ENCODE results near the gene MSH2.
"Not testable (repeated sequence)": the region's sequence is repeated elsewhere in the genome, so short reads cannot be mapped to it uniquely, and the experiment has no call there.

MSH2 gene

DNA sequence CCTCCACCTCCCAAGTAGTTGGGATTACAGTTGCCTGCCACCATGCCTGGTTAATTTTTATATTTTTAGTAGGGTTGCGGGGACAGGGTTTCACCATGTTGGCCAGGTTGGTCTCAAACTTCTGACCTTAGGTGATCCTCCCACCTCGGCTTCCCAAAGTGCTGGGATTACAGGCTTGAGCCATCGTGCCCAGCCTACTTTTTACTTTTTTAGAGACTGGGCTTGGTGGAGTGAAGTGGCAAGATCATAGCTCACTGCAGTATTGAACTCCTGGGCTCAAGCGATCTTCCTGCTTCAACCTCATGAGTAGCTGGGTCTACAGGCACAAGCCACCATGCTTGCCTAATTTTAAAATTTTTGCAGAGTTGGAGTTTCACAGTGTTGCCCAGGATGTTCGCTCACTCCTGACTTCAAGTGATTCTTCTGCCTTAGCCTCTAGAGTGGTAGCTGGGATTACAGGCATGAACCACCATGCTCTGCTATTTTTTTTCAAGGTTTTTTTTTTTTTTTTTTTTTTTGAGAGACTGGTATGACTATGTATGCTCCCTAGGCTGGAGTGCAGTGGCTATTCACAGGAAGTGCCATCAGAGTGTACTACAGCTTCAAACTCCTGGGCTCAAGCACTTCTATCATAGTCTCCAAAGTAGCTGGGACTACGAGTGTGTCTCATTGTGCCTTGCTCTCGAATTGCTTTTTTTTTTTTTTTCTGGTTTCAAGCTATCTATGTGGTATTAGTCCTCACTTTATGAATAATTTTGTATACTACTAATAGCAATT, 11.9 kb downstream of the MSH2 start:
- no peak for DNase-seq

DNA sequence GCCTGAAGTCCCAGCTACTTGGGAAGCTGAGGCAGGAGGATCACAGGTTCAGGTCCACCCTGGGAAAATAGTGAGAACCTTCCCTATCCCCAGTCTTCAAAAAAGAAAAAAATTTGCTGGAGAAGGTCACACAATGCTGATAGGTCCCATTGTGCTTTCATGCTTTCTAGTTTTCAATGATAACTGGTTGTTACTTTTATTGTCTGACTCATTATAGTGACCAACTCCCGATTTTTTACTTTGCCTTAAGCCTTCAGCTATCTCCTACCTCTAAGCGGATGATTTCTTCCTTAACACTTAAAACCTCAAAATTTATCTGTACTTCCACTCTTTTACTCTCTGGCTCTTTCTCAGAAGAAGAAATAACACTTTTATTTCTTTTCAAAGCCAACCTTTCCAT, 17.3 kb downstream of the MSH2 start:
- DNase-seq = no peak

DNA sequence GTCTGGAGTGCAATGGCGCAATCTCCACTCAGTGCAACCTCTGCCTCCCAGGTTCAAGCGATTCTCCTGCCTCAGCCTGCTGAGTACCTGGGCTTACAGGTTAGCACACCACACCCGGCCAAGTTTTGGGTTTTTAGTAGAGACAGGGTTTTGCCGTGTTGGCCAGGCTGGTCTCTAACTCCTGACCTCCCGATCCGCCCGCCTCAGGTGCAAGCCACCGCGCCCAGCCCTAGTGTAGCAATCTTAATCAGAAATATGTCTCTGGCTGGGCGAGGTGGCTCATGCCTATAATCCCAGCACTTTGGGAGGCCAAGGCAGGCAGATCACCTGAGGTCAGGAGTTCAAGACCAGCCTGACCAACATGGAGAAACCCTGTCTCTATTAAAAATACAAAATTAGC, 17.7 kb downstream of the MSH2 start:
- not testable (repeated sequence) for DNase-seq

DNA sequence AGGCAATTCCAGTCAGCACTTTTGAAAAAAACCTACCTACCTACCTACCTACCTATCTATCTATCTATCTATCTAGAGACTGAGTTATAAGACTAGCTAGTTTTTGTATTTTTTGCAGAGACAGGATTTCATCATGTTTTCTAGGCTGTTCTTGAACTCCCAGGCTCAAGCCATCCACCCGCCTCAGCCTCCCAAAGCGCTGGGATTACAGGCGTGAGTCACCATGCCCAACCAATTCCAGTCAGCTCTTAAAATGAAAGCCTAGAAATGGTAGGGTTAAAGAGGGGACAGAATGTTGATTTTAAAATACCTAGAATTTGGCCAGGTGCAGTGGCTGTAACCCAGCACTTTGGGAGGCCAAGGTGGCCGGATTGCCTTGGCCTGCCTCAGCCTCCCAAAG, 19.1 kb downstream of the MSH2 start:
- DNase-seq = no peak

DNA sequence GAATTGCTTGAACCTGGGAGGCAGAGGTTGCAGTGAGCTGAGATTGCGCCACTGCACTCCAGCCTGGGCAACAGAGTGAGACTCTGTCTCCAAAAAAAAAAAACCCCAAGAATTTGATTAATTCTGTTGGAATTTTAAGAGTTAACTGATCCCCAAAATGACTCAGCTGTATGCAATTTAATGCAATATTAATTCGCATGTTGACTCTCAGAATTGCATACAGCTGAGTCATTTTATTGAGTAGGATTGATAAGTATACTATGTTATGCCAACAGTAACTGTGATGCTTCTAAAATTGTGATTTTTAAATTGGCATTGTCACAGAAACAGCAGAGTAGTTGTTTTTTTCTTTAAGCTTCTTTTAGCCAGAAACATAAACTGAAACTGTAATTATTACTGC, 19.6 kb downstream of the MSH2 start:
- DNase-seq = no peak

DNA sequence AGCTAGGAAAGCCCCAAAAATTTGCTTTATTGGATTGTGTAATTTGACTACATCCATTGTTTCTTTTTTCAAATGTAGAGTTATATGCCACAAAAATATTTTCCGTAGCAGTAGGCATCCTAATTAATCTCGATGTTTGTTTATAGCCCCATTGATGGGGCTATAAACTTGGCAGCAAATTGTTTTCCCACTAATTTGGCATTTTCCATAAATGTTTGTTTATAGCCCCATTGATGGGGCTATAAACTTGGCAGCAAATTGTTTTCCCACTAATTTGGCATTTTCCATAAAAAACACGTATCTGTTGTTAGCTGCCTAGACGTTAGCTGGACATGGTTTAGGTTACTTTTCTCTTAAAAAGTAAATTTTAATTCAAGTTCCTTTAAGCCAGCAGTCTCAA, 23.8 kb downstream of the MSH2 start:
- no peak for DNase-seq

DNA sequence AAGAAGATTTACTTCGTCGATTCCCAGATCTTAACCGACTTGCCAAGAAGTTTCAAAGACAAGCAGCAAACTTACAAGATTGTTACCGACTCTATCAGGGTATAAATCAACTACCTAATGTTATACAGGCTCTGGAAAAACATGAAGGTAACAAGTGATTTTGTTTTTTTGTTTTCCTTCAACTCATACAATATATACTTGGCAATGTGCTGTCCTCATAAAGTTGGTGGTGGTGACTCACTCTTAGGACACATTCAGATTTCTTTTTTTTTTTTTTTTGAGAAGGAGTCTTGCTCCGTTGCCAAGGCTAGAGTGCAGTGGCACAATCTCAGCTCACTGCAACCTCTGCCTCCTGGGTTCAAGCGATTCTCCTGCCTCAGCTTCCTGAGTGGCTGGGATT, 26.8 kb downstream of the MSH2 start:
- DNase-seq = no peak

DNA sequence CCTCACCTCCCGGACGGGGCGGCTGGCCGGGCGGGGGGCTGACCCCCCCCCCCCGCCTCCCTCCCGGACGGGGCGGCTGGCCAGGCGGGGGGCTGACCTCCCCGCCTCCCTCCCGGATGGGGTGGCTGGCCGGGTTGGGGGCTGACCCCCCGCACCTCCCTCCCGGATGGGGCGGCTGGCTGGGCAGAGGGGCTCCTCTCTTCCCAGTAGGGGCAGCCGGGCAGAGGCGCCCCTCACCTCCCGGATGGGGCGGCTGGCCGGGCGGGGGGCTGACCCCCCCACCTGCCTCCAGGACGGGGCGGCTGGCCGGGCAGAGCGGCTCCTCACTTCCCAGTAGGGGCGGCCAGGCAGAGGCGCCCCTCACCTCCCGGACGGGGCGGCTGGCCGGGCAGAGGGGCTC, 30.1 kb downstream of the MSH2 start:
- not testable (repeated sequence) for DNase-seq

DNA sequence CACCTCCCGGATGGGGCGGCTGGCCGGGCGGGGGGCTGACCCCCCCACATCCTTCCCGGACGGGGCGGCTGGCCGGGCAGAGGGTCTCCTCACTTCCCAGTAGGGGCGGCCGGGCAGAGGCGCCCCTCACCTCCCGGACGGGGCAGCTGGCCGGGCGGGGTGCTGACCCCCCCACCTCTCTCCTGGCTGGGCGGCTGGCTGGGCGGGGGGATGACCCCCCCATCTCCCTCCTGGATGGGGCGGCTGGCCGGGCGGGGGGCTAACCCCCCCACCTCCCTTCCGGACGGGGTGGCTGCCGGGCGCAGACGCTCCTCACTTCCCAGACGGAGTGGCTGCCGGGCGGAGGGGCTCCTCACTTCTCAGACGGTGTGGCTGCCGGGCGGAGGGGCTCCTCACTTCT, 30.5 kb downstream of the MSH2 start:
- not testable (repeated sequence) for DNase-seq

DNA sequence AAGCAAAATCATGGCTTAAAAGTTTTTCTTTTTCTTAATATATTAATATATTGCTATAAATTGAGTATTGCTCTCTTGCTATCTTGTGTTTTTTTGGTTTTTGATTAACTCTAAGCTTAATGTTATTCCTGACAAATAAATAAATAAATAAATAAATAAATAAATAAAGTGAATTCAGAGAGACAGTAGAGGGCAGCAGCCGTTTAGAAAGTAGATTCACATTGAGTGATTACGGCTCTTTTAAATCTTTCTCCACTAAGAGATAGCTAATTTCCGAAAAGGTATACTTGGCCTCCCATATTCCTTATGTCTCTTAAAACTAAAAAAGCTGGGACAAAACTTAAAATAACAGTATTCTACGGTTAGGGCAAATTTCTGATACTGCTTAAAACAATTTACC, 34.3 kb downstream of the MSH2 start:
- no peak for DNase-seq

DNA sequence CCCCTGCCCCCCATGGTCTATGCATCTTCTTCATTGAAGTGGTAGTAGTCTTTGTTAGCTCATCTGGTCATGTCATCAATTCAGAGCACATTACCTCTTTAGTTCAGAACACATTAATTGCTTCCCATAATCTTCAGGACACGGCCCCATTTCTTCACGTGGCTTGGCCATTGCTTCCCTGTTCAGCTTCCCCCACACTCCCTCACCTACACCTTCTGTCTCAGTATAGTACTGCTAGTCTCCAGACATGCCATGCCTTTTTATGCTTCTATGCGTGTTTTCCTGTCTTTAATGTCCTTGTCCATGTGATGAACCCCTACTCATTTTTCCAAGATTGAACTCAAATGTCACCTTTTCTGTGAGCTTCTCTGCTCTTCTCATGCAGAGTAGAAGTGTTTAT, 35.1 kb downstream of the MSH2 start:
- DNase-seq = no peak

DNA sequence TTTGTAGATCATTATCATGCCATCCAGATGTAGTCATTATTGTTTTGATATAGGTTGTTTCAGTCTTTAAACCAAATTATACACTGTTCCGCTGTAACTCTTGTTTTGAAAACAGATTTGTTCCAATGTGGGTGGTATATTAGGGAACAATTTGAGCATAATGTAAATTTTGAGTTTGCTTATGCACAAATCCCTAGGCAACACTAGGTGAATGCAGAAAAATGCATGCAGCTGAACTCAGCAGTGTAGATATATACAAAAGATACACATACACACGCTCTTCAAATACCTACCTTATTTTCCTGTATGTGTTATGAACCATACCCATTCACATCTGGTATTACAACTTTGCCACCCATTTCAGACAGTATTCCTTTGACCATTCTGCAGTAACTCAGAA, 35.8 kb downstream of the MSH2 start:
- DNase-seq = no peak

DNA sequence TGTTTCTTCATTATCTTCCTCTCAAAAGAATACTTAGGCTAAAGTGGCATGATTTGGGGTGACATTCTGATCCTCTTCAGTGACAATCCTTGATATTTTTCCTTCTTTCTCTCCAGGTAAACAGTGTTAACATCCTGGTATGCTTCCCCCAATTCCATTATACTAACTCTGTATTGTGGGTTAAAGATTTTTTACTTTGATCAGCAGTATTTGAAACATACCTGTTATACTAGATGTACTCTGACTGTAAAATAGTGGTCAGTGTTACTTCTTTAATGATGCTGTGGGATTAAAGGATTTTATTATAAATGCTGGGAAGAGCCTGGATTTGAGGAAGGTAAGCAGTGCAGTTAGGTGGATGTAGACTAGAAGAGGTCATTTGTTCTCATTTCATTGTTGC, 48.8 kb downstream of the MSH2 start:
- DNase-seq = no peak

DNA sequence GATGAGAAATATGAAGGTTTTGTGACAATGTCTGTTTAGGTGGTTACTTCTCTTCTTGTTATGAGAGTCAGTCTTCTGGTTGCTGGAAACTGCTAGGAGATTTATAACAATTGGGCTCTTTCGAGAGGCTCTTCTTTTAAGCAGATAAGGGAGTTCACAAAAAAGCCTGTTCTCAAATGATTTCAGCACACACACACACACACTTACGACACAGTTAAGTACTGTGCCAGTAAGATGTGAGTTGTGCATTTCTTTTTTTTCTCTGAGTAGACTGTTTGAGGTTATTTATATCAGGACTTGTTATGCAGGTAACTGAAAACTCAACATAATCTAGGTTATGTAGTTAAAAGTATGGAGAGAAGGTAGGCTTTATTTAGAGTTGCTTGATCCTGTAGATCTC, 49.8 kb downstream of the MSH2 start:
- DNase-seq = no peak

DNA sequence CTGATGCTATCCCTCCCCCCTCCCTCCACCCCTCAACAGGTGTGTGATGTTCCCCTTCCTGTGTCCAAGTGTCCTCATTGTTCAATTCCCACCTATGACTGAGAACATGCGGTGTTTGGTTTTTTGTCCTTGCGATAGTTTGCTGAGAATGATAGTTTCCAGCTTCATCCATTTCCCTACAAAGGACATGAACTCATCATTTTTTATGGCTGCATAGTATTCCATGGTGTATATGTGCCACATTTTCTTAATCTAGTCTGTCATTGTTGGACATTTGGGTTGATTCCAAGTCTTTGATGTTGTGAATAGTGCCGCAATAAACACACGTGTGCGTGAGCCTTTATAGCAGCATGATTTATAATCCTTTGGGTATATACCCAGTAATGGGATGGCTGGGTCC, 51.9 kb downstream of the MSH2 start:
- DNase-seq = not testable (repeated sequence)

DNA sequence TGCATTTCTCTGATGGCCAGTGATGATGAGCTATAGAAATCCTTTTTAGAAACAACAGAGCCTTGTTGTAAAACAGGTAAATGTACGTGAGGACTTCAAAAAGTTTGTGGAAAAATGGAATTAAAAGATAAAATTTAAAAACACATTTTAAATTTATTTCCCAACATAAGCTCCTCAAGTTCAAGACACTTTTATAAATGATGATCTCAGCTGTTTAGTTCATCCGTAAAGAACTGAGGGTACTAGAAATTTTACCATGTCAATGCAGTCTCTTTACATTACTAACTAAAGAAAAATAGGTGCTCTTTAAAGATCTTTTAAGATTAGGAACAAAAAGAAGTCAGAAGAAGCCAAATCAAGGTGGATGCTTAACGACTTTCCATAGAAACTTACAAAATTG, 52.5 kb downstream of the MSH2 start:
- no peak for DNase-seq

DNA sequence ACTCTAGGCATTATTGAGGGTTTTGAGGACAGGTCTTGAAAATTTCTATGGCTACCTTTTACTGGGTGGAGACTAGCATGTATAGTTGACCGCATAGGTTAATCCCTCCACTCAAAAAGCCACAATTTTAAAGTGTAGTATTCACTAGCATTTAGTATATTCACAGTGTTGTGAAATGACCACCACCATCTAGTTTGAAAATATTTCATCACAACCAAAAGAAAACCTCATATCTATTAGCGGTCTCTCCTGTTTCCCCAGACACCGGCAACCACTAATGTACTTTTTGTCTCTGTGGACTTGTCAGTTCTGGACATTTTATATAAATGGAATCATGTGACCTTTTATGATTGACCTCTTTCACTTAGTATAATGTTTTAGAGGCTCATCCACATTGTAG, 53.9 kb downstream of the MSH2 start:
- DNase-seq = no peak

DNA sequence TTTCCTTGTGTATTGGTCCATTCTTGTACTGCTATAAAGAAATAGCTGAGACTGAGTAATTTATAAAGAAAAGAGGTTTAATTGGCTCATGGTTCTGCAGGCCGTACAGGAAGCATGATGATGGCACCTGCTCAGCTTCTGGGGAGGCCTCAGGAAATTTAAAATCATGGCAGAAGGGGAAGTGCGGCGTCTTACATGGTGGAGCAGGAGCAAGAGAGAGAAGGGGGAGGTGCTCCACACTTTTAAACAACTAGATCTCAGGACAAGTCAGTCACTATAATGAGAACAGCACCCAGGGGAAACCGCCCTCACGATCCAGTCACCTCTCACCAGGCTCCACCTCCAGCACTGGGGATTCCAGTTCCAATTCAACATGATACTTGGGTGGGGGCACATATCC, 54.3 kb downstream of the MSH2 start:
- no peak for DNase-seq

DNA sequence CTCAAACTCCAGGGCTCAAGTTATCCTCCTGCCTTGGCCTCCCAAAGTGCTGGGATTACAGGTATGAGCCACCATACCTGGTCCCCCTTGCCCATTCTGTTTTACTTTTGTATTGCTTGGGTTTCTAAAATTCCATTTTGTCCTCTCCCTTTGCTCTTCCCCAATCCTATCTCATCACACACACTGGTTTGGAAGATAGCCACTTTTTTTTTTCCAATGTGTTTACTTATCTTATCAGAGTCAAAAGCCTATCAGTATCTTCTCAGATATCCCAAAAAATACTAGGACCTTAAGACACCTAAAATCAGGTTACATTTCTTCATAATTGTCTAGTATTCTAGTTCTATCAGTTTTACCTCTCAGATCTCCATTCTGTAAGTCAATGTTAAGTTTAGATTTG, 56.1 kb downstream of the MSH2 start:
- no peak for DNase-seq

DNA sequence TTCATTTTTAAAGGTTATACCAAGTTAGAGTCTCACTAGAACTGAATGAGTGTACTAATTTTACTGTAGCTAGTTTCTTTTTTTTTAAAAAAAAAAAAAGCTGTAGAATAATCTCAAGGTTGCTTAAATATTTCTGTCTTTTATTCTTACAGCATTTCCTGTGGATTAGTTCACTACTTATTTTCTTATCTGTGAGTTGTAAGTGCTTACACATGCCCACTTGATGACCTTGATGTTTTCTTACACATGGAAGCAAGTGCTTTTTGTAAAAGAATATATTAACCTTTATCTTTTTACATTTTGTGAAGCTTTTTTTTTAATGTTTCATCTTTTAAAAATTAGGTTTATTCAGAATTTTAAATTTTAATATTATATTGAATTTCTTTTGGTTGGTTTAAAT, 57.8 kb downstream of the MSH2 start:
- no peak for DNase-seq

DNA sequence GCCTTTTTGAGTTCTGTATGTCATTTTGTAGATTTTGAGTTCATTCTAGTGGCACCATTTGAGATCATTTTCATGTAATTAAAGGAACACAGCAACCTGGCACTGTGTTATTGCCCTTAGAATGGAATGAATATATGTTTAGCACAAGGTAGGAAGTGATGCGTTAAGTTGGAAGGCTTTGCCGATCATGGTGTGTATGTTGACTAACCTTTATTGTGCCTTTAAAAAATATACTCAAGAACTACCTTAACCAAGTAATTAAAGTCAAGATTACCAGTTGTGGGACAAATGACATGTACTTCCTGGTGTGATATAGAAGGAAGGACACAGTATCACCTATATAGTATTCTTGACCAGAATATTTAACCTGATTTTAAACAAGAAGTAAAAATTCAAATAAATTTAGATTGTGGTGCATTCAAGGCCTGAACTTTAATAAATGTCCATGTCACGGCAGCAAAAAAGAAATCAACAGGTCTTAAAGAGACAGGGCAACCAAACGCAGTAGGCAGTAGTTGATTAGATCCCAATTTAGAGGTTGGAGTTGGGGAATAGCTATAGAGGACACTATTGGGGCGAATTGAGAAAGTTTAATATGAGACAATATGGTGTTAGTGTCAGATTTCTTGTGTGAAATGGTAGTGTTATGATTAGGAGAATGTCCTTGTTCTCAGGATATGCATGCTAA, 68.6 kb downstream of the MSH2 start:
- no peak for DNase-seq

DNA sequence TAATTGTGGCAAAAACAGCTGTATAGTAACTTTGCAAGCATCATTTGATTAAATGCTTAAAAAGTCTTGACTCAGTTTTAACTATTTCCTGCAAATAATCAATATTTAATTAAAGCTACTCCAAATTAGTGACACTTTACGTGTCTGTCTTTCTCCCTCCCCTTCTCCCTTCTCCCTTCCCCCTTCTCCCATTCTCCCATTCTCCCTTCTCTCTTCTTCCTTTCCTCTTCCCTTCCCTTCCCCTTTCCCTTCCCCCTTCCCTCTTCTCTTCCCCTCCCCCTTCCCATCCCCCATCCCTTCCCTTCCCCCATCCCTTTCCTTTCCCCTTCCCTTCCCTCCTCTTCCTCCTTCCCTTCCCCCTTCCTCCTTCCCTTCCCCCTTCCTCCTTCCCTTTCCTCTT, 76.9 kb downstream of the MSH2 start:
- DNase-seq = no peak

DNA sequence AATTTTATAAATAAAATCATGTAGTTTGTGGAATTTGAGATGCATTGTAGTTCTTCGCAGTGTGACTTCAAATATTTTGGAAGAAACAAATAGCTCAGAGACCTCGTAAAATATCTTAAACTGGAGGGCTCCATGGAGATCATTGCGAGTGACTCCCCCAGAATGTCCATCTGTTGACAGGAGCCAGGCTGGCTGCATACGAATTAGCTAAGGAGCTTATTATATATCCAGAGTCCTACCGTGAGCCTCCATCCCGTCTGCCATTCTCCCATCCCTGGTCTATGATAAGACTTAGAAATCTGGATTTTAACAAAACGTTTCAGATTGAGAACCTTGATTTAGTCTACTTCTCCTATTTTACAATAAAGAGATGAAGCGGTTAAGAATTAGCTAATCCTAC, 80.2 kb downstream of the MSH2 start:
- DNase-seq = no peak

DNA sequence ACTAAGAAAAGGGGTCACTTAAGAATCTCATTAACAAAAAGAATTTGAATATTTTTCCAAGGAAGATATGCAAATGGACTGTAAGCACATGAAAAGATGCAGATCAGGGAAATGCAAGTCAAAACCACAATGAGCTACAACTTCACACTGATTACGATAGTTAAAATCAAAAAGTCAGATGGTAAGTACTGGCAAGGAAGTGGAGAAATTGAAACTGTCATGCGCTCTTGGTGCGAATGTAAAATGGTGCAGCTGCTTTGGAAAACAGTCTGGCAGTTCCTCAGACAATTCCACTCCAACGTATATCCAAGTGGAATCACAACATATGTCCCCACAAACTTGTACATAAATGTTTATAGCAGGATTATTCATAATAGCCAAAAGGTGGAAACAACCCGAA, 81.4 kb downstream of the MSH2 start:
- no peak for DNase-seq

DNA sequence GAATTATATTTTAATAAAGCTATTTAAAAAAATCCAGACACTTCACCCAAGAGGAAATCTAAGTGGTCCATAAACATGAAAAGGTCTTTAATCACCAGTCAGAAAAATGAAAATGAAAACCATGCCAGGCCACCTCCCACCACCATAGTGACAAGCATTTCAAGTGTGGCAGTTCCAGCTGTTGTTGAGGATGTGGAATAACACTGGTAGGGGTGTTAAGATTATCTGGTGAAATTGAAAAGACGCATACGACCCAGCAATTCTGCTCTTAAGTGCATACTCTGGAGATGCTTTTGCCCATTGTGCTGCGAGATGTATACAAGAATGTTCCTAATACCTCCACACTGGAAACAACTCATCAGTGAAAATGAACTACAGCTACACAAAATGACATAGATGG, 82.2 kb downstream of the MSH2 start:
- no peak for DNase-seq
